ENCODE measurements around the gene UST. TPM values are rescaled to one million over a fixed set of nuclear protein-coding genes. Genes with fewer than 3 reads are reported as not detected.

Gene UST
- total RNA-seq, 1 experiment from 2014 or later: 32.1 TPM

GRCh38 chr6:148905901-148906300 lies 159.1 kb downstream of the UST start (continued):
- TF ChIP-seq JUN (CRISPR knock-in tag; IDR thresholded peaks at IDR 0.05) (no peak), PREB (CRISPR knock-in tag; IDR thresholded peaks at IDR 0.05; ENCODE audit: borderline replicate concordance) (no peak), ZNF263 (CRISPR knock-in tag; IDR thresholded peaks at IDR 0.05; ENCODE audit: low read depth) (no peak), ZNF396 (CRISPR knock-in tag; IDR thresholded peaks at IDR 0.05; ENCODE audit: borderline replicate concordance) (no peak), AR (CRISPR knock-in tag; IDR thresholded peaks at IDR 0.05) (no peak), TCF7 (CRISPR knock-in tag; IDR thresholded peaks at IDR 0.05; ENCODE audit: low read depth) (no peak)

GRCh38 chr6:148906386-148906785 lies 159.6 kb downstream of the UST start:
- Mint-ChIP-seq H3K4me3 (no peak overlapping the region), H3K9me3 (no peaks in the 10 kb centered on the region), H3K27ac (no peak overlapping the region), H3K27me3 (ENCODE audit: low read depth) (no peaks in the 10 kb centered on the region), H3K4me1 (peaks cover 28% of the 10 kb centered on the region), H3K36me3 (no peaks in the 10 kb centered on the region)
- no peak for TF ChIP-seq SMAD3 (CRISPR knock-in tag; IDR thresholded peaks at IDR 0.05; ENCODE audit: borderline replicate concordance)
- no peak for TF ChIP-seq NR1H2 (CRISPR knock-in tag; IDR thresholded peaks at IDR 0.05)
- TF ChIP-seq ZBTB21 (CRISPR knock-in tag; IDR thresholded peaks at IDR 0.05; ENCODE audit: borderline replicate concordance): no peak
- TF ChIP-seq ZNF532 (CRISPR knock-in tag; IDR thresholded peaks at IDR 0.05; ENCODE audit: borderline replicate concordance): no peak
- TF ChIP-seq ZNF232 (CRISPR knock-in tag; IDR thresholded peaks at IDR 0.05): no peak
- no peak for TF ChIP-seq OVOL2 (CRISPR knock-in tag; IDR thresholded peaks at IDR 0.05; ENCODE audit: borderline replicate concordance)
- TF ChIP-seq ARID4B (CRISPR knock-in tag; IDR thresholded peaks at IDR 0.05; ENCODE audit: borderline replicate concordance): no peak
- TF ChIP-seq ELF4 (CRISPR knock-in tag; IDR thresholded peaks at IDR 0.05; ENCODE audit: low read depth): no peak
- TF ChIP-seq MYBL2 (CRISPR knock-in tag; IDR thresholded peaks at IDR 0.05): no peak
- no peak for TF ChIP-seq E2F4 (CRISPR knock-in tag; IDR thresholded peaks at IDR 0.05; ENCODE audit: borderline replicate concordance, low read depth)
- no peak for TF ChIP-seq GTF2I (CRISPR knock-in tag; conservative IDR thresholded peaks at IDR 0.05)
- TF ChIP-seq MAX (CRISPR knock-in tag; IDR thresholded peaks at IDR 0.05): no peak
- POLR2A ChIA-PET: no interaction called here
- CTCF ChIA-PET: no interaction called here
- ATAC-seq (no peak), DNase-seq (ENCODE audit: low spot score) (no peak)

All from WTC11 (cell line).